Spleen (tissue), 11 donors: ENCODE data around the gene CBFA2T2. TPM values are rescaled to one million over a fixed set of nuclear protein-coding genes. Genes with fewer than 3 reads are reported as not detected.
"Not testable (repeated sequence)": the region's sequence is repeated elsewhere in the genome, so short reads cannot be mapped to it uniquely, and the experiment has no call there.

Experiments
- DNase-seq: peaks from one replicate; pipeline ENCODE4 v3.0.0-alpha.2; 2020
- H3K27ac ChIP-seq, 8 donors: fragments of 200-600 bp; sonication (generic) in 7 of 8; 1 replicate in 4 of 8; 2 replicates in 4 of 8; pipeline versions ENCODE4 v1.5.0 to v1.8.0; 2016 to 2021; ENCODE audit warnings: inconsistent platforms in 4 of 8, mild to moderate bottlenecking in 4 of 8, moderate library complexity in 1 of 8
- H3K27me3 ChIP-seq, 7 donors: fragments of 200-600 bp; sonication (generic) in 6 of 7; replicated peaks in 1 of 7; 1 replicate in 4 of 7; 2 replicates in 3 of 7; pipeline versions ENCODE4 v1.5.0 to v1.8.0; 2016 to 2021; ENCODE audit warnings: inconsistent platforms in 3 of 7, mild to moderate bottlenecking in 1 of 7
- H3K36me3 ChIP-seq, 6 donors: fragments of 200-600 bp; sonication (generic) in 5 of 6; 1 replicate in 4 of 6; 2 replicates in 2 of 6; pipeline versions ENCODE4 v1.5.0 to v1.8.0; 2016 to 2021; ENCODE audit warnings: inconsistent platforms in 2 of 6
- H3K4me1 ChIP-seq, 6 donors: fragments of 200-600 bp; sonication (generic) in 5 of 6; 1 replicate in 3 of 6; 2 replicates in 3 of 6; pipeline versions ENCODE4 v1.5.0 to v1.8.0; 2016 to 2021; ENCODE audit warnings: inconsistent platforms in 3 of 6
- H3K4me3 ChIP-seq, 8 donors: fragments of 200-600 bp; sonication (generic) in 7 of 8; 1 replicate in 4 of 8; 2 replicates in 4 of 8; pipeline versions ENCODE4 v1.5.0 to v1.8.0; 2016 to 2021; ENCODE audit warnings: inconsistent platforms in 4 of 8, mild to moderate bottlenecking in 4 of 8, moderate library complexity in 2 of 8
- H3K9me3 ChIP-seq, 8 donors: fragments of 200-600 bp; sonication (generic) in 7 of 8; 1 replicate in 4 of 8; 2 replicates in 4 of 8; pipeline versions ENCODE4 v1.5.0 to v1.8.0; 2016 to 2021; ENCODE audit warnings: inconsistent platforms in 4 of 8
- CTCF ChIP-seq, 11 experiments: fragments of 200-600 bp in 7 of 11; fragments of 450-650 bp in 4 of 11; sonication (generic) in 4 of 11; IDR thresholded peaks in 8 of 11; conservative IDR thresholded peaks in 3 of 11; 1 replicate in 7 of 11; 2 replicates in 4 of 11; pipeline versions ENCODE4 v1.4.0 to v1.8.0; 2016 to 2021; ENCODE audit warnings: antibody characterized with exemption in 11 of 11, inconsistent platforms in 4 of 11, mild to moderate bottlenecking in 1 of 11
- POLR2A ChIP-seq, 3 donors: fragments of 450-650 bp; IDR thresholded peaks; one replicate each; pipeline ENCODE4 v1.5.1; 2017; ENCODE audit warnings: antibody characterized with exemption in 3 of 3, mild to moderate bottlenecking in 1 of 3
- POLR2AphosphoS5 ChIP-seq, 3 donors: sonication (generic); formaldehyde crosslinking; IDR thresholded peaks; one replicate each; pipeline ENCODE4 v1.5.1; 2017; ENCODE audit warnings: antibody characterized with exemption in 3 of 3
- whole genome bisulfite sequencing, 5 donors: extraction: QIAGEN DNeasy Blood & Tissue Kit in 3 of 5; methylation state at CpG; one replicate each; pipeline versions ENCODE4 v1.1.5 to v1.1.7; 2013 to 2018; 5-methylcytosine and 5-hydroxymethylcytosine counted together
- intact Hi-C: fragments of 100-400 bp; cut with DNase I; formaldehyde crosslinking; loops from one replicate; pipeline ENCODE4 v1.15.0; 2023; ENCODE audit warnings: low total_unique reads
- polyA plus RNA-seq, 3 donors: library from polyadenylated mRNA; stranded (reverse); fragments of 200-250 nt; gene quantifications; one replicate each; pipeline ENCODE4 v1.2.1, GENCODE V29; 2013
- total RNA-seq, 7 donors: library from RNA; depleted of rRNA in 3 of 7; stranded (reverse); fragments of >200 nt in 3 of 7; fragmentation: NEBNext Ultra II Directional in 4 of 7; extraction: Animal tissue kit (Norgen Biotek cat#: 25700) in 4 of 7; gene quantifications; one replicate each; pipeline versions ENCODE4 v1.1.0 to v1.2.1, GENCODE V29; 2016 to 2021
- donor health status: healthy with polysubstance abuse.
- donor health status: DM: no; HTN: no; CAD: no; lungs with moderate emphysema.
- donor health status: DM: no; HTN: no; CAD: no.
- donor health status: Bipolar disorder and iron deficiency.
- donor health status: healthy.
- donor health status: DM: no; HTN: no; CAD: no.
- donor health status: DM: yes; HTN: yes; CAD: no.

The CBFA2T2 gene
- total and polyA plus RNA-seq, 10 donors: 3.3 to 25.4 (median 17.8) TPM

GRCh38 chr20:33584976-33585375, 95.1 kb downstream of the CBFA2T2 start:
- Histone ChIP-seq H3K4me1 (peaks cover 0 to 6% (median 0%) of the 10 kb centered on the region in 6 donors), H3K4me3 (no peak overlapping the region), H3K36me3 (no peaks in the 10 kb centered on the region), H3K9me3 (no peaks in the 10 kb centered on the region), H3K27me3 (no peaks in the 10 kb centered on the region), H3K27ac (no peak overlapping the region)
- intact Hi-C loops: no loop called here
- WGBS, 5 donors: 93 to 97% (median 95%) methylated on average over 3 of the region's 3 CpGs
- no peak for DNase-seq
- TF ChIP-seq POLR2A (IDR thresholded peaks at IDR 0.05): no peak
- TF ChIP-seq CTCF (IDR thresholded peaks at IDR 0.05 in 8 of 11, conservative IDR thresholded peaks at IDR 0.05 in 3 of 11): no peak
- no peak for TF ChIP-seq POLR2AphosphoS5 (IDR thresholded peaks at IDR 0.05)

- intact Hi-C loops: no loop called here
These were observed 95.5 kb downstream of the CBFA2T2 start for GRCh38 chr20:33585413-33585812.

GRCh38 chr20:33589059-33589458, 99.2 kb downstream of the CBFA2T2 start:
- intact Hi-C loops: no loop called here
- TF ChIP-seq POLR2A (IDR thresholded peaks at IDR 0.05) (no peak), POLR2AphosphoS5 (IDR thresholded peaks at IDR 0.05) (no peak), CTCF (IDR thresholded peaks at IDR 0.05 in 8 of 11, conservative IDR thresholded peaks at IDR 0.05 in 3 of 11) (no peak)

More at GRCh38 chr20:33585413-33585812, 95.5 kb downstream of the CBFA2T2 start:
- Histone ChIP-seq H3K27me3 (no peaks in the 10 kb centered on the region), H3K4me3 (no peak overlapping the region), H3K9me3 (no peaks in the 10 kb centered on the region), H3K27ac (no peak overlapping the region), H3K36me3 (no peaks in the 10 kb centered on the region), H3K4me1 (peaks cover 0 to 6% (median 0%) of the 10 kb centered on the region in 6 donors)
- DNase-seq: no peak
- 94 to 98% (median 95%) methylated on average over 4 of the region's 4 CpGs for WGBS, 5 donors
- TF ChIP-seq CTCF (IDR thresholded peaks at IDR 0.05 in 8 of 11, conservative IDR thresholded peaks at IDR 0.05 in 3 of 11): no peak
- no peak for TF ChIP-seq POLR2AphosphoS5 (IDR thresholded peaks at IDR 0.05)
- no peak for TF ChIP-seq POLR2A (IDR thresholded peaks at IDR 0.05)

GRCh38 chr20:33591901-33592300, 102.0 kb downstream of the CBFA2T2 start:
- H3K9me3 ChIP-seq, H3K27ac ChIP-seq, H3K27me3 ChIP-seq, H3K4me3 ChIP-seq, intact Hi-C loops, H3K36me3 ChIP-seq, DNase-seq, H3K4me1 ChIP-seq: not testable (repeated sequence)
- WGBS, 5 donors: 67 to 78% (median 72%) methylated on average over 9 of the region's 9 CpGs

More at GRCh38 chr20:33589059-33589458, 99.2 kb downstream of the CBFA2T2 start:
- H3K4me1 ChIP-seq: peaks cover 0 to 10% (median 0%) of the 10 kb centered on the region in 6 donors
- H3K36me3 ChIP-seq: no peaks in the 10 kb centered on the region
- DNase-seq: no peak
- H3K4me3 ChIP-seq: no peak overlapping the region
- no peaks in the 10 kb centered on the region for H3K9me3 ChIP-seq
- no peak overlapping the region for H3K27ac ChIP-seq
- no peaks in the 10 kb centered on the region for H3K27me3 ChIP-seq

GRCh38 chr20:33594743-33595142, 104.8 kb downstream of the CBFA2T2 start:
- 89 to 94% (median 91%) methylated on average over 2 of the region's 2 CpGs for WGBS, 5 donors
- Histone ChIP-seq H3K36me3 (peaks cover 0 to 10% (median 0%) of the 10 kb centered on the region in 6 donors), H3K27me3 (no peaks in the 10 kb centered on the region), H3K27ac (no peak overlapping the region), H3K4me1 (peaks cover 0 to 10% (median 0%) of the 10 kb centered on the region in 6 donors), H3K4me3 (no peak overlapping the region), H3K9me3 (no peaks in the 10 kb centered on the region)
- no peak for DNase-seq
- TF ChIP-seq POLR2A (IDR thresholded peaks at IDR 0.05) (no peak), POLR2AphosphoS5 (IDR thresholded peaks at IDR 0.05) (no peak), CTCF (IDR thresholded peaks at IDR 0.05 in 8 of 11, conservative IDR thresholded peaks at IDR 0.05 in 3 of 11) (no peak)
- intact Hi-C loops: no loop called here
